GM19324 (cell line): ENCODE data around the gene CHST11.

Source experiments
- ATAC-seq: cut with Tn5 transposase; IDR thresholded peaks from one replicate; pipeline ENCODE4 v1.9.1; 2021; ENCODE audit warnings: mild to moderate bottlenecking, moderate library complexity; ENCODE audit not compliant: unreplicated experiment, low FRiP score

Gene CHST11

DNA sequence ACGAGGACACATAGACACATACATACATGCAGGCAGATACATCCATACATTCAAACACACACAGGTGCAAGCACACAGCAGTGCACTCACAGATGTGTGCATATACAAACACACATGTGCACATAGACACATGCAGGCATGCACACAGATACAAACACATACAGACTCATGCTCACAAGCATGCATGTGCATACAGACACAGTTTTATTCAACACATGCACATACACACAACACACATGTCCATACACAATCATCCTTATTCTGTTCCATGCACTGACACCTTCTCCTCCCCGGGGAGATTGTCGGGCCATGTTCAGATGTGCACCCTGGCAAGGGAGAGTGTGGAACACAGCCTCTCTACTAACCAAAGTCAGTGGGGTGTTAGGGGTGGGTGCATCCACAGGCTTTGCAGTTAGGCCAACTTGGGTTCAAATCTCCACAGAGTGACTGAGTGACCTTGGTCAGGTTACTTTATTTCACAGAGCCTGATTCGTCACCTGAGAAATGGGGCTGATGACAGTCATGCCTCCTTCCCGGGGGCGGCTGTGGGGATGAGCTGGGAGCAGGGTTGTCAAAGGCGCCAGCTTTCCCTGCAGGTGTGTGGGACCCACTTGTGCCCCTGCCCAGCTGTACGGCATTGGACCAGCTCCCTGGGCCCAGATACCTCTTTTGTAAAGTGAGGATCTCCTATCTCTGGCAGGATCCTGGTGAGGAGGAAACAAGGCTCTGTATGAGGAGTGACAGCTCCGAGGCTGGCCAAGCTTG lies 251.2 kb downstream of the CHST11 start:
- ATAC-seq: no peak

DNA sequence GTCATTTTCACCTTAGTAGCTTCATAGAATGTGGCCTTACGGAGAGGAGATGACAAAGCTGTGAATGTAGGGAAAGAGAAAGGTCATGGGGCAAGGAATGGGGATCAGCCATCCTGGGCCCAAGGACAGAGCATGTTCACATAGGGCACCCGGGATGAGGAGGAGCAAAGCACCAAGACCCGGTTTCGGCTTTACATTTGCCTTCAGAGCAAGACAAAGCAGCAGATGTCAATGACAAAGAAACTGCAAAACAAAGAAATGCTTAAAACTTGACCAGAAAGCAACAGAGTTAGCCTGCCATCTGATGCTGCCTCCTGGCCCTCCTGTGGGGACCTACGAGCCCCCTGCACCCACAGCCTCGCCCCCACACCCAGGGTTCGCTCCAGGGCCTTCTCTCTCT lies 252.1 kb downstream of the CHST11 start:
- ATAC-seq: no peak

DNA sequence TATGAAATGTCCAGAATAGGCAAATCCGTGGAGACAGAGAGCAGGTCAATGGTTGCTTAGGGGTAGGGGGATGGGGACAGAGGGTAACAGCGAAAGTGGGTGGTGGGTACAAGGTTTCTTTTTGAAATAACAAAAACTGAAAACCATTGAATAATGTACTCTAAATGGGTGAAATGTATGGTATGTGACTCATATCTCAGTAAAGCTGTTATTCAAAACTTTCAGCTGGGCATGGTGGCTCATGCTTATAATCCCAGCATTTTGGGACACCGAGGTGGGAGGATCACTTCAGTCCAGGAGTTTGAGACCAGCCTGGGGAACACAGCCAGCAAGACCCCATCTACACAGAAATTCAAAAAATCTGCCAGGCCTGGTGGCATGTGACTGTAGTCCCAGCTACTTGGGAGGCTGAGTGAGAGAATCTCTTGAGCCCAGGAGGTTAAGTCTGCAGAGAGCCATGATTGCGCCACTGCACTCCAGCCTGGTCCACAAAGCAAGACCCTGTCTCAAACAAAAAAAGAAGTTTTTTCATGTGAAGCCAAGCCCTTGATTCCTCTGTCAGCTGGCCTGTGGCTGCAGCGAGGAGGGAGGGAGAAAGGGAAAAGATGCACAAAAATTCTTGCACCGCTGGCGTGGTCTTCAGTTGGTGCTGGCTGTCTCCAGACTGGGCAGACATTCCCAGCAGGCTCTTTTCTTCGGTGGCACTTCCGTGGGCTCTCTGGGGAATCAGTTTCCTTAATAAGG lies 253.1 kb downstream of the CHST11 start:
- ATAC-seq: no peak

GRCh38 chr12:104710940-104711689 lies 254.4 kb downstream of the CHST11 start:
- ATAC-seq: no peak

DNA sequence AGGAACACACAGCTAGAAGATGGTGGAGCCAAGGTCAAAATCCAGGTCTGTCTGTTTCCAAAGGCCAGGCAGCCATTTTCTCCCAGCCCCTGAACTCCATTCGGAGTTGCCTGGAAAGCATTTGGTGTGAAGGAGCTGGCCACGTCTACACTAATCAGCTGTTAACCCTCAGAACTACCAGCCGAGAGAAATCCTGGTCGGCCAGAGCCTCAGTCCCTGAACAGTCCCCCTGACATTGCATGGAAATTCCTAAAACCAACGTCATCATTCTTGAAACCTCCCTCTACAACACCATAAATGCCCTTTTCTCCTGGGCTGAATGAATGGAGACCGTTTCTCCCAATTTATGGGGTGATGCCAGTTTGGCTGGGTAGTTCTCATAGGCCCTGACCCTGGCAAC lies 255.7 kb downstream of the CHST11 start:
- no peak for ATAC-seq

GRCh38 chr12:104712968-104713367 lies 256.2 kb downstream of the CHST11 start:
- no peak for ATAC-seq

DNA sequence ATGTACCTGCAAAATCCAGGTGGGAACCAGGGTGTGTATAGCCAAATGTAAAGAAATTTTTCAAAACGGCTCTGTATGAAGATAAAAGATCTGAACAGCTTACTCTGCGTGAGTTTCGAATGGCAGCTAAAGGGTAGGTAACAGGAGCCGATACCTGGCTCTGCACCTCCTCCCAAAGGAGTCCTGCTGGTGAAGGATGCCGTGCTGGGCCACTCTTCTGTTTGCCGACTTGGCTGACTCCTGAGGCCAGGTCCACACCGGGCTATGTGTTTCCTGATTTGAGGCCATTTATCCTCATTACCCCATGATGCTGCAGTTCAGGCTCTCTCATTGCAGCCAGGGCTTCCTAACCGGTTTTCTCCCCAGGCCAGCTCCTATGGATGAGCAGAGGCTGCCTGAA lies 256.7 kb downstream of the CHST11 start:
- ATAC-seq: no peak

GRCh38 chr12:104714369-104714768 lies 257.6 kb downstream of the CHST11 start:
- no peak for ATAC-seq

DNA sequence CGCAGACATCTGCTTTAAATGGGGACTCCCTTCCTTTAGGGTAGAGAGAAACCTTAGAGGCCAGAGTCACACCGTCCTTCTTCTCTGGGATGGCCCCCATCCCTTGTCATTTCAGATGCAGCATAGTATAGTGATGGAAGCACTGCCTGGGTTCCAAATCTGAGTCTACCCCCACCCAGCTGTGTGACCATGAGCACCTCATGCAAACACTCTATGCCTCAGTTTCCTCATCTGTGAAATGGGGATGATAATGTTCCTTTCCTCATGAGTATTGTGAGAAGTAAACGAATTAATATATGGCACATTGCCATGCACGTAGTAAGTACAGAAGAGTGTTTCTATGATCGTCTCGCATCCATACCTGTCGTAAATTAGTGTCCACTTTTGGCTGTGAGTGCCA lies 259.4 kb downstream of the CHST11 start:
- no peak for ATAC-seq

DNA sequence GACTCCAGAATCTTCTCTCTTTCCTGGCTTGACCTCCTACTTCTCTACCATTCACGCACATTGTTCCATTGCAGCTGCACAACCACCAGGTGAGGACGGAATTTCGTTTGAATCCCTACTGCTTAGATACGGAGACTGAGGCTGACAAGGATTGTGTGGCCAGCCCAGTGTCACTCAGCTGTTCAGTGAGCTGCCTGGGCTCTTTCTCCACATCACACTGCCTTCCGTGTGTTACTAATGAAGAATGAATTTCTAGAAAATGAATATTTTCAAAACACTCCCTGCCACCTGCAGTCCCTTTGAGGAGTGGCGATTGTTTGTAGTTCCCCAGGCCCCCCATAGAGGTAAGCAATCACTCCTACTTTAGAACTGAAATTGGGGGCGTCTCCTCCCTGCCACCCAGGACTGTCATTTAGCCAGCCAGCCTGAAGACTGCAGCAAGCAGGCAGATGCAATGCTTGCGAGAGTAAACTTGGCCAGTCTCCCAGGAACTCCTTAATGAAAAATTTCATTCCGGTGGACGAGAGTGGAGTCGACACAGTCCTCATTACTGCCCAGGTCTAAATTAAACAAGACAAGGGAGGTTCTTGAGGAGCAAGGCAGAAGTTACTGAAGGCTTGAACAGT lies 261.7 kb downstream of the CHST11 start:
- no peak for ATAC-seq

GRCh38 chr12:104719700-104720338 lies 263.1 kb downstream of the CHST11 start:
- ATAC-seq: no peak

DNA sequence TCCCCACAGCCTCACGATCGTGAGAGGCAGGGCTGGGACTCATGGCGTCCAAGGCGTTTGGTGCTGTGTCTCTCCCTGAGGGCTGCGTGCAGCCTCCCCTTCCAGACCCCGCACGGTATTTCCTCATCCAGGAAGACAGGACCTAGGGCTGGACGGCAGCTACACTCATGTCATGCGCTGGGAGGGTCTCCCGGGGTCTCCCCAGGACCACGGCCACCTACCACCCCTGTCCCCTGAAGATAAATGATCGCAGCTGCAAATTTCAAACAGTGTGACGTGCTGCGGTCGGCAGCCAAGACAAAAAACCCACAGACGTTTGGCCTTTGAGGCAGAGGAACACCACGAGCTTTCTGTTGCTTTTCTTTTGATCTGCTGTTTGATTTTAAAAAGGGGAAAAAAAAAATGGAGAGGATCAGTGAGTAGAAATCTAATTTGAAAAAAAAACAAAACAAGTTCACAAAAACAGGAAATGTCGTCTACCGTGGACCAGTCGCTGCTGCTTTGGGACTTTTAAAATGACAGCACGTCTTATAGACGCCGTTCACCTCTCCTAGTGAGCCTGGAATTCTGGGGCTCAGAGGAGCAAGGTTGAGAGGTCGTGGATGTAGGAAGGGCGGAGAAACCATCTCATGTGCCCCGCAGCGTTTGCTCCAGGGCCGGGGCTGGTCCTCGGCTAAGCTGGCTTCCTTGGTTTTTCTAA lies 263.7 kb downstream of the CHST11 start:
- no peak for ATAC-seq

DNA sequence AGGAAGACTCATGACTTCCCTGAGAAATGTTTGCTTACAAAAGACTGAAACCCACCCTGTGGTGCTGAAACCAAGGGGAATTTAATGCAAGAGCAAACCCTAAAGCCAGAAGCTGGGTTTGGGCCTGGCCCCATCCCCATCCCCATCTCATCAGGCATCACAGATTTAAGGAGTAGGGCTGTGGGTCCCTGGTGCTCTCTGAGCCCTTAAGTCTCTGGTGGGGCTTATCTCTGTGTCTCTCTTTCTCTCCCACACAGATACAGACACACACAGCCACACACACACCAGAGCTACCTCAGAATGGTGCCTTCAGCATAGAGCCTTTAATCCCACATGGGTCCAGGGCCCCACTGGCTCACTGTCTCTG lies 264.3 kb downstream of the CHST11 start:
- ATAC-seq: no peak

- ATAC-seq: no peak
Measured at GRCh38 chr12:104721936-104722335, 265.2 kb downstream of the CHST11 start.

- ATAC-seq: no peak
Measured at GRCh38 chr12:104722601-104723534, 266.1 kb downstream of the CHST11 start.

DNA sequence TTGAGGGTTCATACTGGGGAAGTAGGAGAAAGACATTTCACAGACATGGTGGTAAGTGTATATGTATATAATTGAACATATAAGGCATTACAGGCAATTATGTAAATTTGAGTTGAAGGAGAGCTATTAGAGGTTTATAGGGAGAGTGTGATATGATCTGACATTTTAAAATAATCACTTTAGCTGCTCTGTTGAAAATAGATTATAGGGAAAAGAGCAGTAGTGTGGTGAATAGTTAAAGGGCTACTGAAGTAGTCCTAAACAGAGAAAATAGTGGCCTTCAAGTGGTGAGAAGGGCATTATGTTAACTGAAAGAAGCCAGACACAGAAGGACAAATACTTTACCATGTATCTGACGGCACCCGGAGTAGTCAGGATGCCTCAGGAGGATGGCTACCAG lies 267.1 kb downstream of the CHST11 start:
- ATAC-seq: no peak

DNA sequence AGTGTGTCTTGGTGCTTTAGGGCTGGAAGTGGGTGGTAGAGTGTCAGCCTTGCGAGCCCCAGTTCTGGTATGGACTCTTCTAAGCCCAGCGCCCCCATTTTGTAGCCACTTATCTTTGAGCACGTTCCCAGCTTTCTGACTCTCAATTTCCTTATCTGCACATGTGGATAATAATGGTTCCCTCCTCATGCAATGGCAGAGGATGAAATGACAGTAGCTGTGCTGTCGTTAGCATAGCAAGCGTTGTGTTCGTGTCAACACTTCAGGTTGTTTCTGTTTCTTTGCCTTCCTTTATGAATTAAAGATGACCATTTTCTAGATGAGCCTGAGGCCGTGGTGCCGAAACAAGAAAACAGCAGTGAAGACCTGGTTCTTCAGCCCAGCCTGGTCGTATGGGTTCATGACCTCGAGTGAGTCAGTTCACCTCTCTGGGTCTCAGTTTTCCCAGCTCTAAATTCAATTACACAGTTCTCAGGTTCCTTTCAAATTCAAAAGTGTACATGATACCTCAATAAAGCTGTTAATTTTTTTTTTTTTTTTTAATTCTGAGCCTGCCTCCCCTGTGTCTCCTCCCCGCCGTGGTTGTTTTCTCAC lies 268.3 kb downstream of the CHST11 start:
- ATAC-seq: no peak

GRCh38 chr12:104725610-104726009 lies 268.9 kb downstream of the CHST11 start:
- no peak for ATAC-seq
